ENCODE results near the gene SIGLEC11.
"Not testable (repeated sequence)": the region's sequence is repeated elsewhere in the genome, so short reads cannot be mapped to it uniquely, and the experiment has no call there.

The SIGLEC11 gene

GRCh38 chr19:49981603-49982593 lies 20.9 kb upstream of the SIGLEC11 start:
- no peak for DNase-seq

- DNase-seq: no peak
Observed at GRCh38 chr19:49978324-49978723, 17.4 kb upstream of the SIGLEC11 start.

- DNase-seq: no peak
Observed at GRCh38 chr19:49977881-49978280, 16.9 kb upstream of the SIGLEC11 start.

- DNase-seq: no peak
Observed at GRCh38 chr19:49977076-49977475, 16.1 kb upstream of the SIGLEC11 start.

GRCh38 chr19:49976496-49976895 lies 15.5 kb upstream of the SIGLEC11 start:
- no peak for DNase-seq

- DNase-seq: no peak
Observed at GRCh38 chr19:49975051-49975450, 14.1 kb upstream of the SIGLEC11 start.

- DNase-seq: no peak
Observed at GRCh38 chr19:49973987-49974386, 13.0 kb upstream of the SIGLEC11 start.

- DNase-seq: no peak
Observed at GRCh38 chr19:49972841-49973240, 11.9 kb upstream of the SIGLEC11 start.

- DNase-seq: no peak
Observed at GRCh38 chr19:49971991-49972411, 11.0 kb upstream of the SIGLEC11 start.

GRCh38 chr19:49969355-49969754 lies 8.4 kb upstream of the SIGLEC11 start:
- DNase-seq: not testable (repeated sequence)

GRCh38 chr19:49968279-49968922 lies 7.4 kb upstream of the SIGLEC11 start:
- no peak for DNase-seq

- DNase-seq: not testable (repeated sequence)
Observed at GRCh38 chr19:49959892-49960291, 1.1 kb downstream of the SIGLEC11 start.

- not testable (repeated sequence) for DNase-seq
Observed at GRCh38 chr19:49958596-49958995, 2.4 kb downstream of the SIGLEC11 start.

GRCh38 chr19:49958144-49958543 lies 2.8 kb downstream of the SIGLEC11 start:
- DNase-seq: not testable (repeated sequence)

GRCh38 chr19:49957262-49957915 lies 3.6 kb downstream of the SIGLEC11 start:
- DNase-seq: no peak

GRCh38 chr19:49956115-49956495 lies 4.9 kb downstream of the SIGLEC11 start:
- DNase-seq: no peak

GRCh38 chr19:49954933-49955332 lies 6.0 kb downstream of the SIGLEC11 start:
- no peak for DNase-seq

GRCh38 chr19:49954092-49954829 lies 6.7 kb downstream of the SIGLEC11 start:
- DNase-seq: no peak

GRCh38 chr19:49953416-49953815 lies 7.6 kb downstream of the SIGLEC11 start:
- DNase-seq: no peak

- no peak for DNase-seq
Observed at GRCh38 chr19:49952906-49953305, 8.1 kb downstream of the SIGLEC11 start.

- DNase-seq: no peak
Observed at GRCh38 chr19:49952479-49952836, 8.5 kb downstream of the SIGLEC11 start.

GRCh38 chr19:49951806-49952478 lies 9.0 kb downstream of the SIGLEC11 start:
- no peak for DNase-seq

Measured in T1000 (cell line).